H9 (cell line): ENCODE data around the gene PIK3R5. TPM values are rescaled to one million over a fixed set of nuclear protein-coding genes. Genes with fewer than 3 reads are reported as not detected.

Experiments
- DNase-seq: peaks from one replicate; pipeline ENCODE4 v3.0.0-alpha.2; 2017
- H2AFZ ChIP-seq: one replicate; pipeline ENCODE4 v1.6.1; 2013; ENCODE audit warnings: mild to moderate bottlenecking, low read length, control low read depth, moderate library complexity
- H2AK5ac ChIP-seq: 2 replicates; pipeline ENCODE4 v1.6.1; 2013; ENCODE audit warnings: low read length, control low read depth, mixed read lengths; ENCODE audit not compliant: insufficient read length
- H2BK120ac ChIP-seq: one replicate; pipeline ENCODE4 v1.6.1; 2013; ENCODE audit warnings: low read depth, mild to moderate bottlenecking, low read length, control low read depth, inconsistent platforms; ENCODE audit not compliant: poor library complexity, severe bottlenecking
- H2BK12ac ChIP-seq: 2 replicates; pipeline ENCODE4 v1.6.1; 2013; ENCODE audit warnings: low read length, control low read depth, mixed read lengths, low read depth; ENCODE audit not compliant: insufficient read length
- H2BK15ac ChIP-seq: 2 replicates; pipeline ENCODE4 v1.6.1; 2013; ENCODE audit warnings: low read depth, low read length, control low read depth
- H2BK20ac ChIP-seq: one replicate; pipeline ENCODE4 v1.6.1; 2013; ENCODE audit warnings: low read depth, mild to moderate bottlenecking, low read length, control low read depth, inconsistent platforms; ENCODE audit not compliant: poor library complexity, severe bottlenecking
- H2BK5ac ChIP-seq: 2 replicates; pipeline ENCODE4 v1.6.1; 2013; ENCODE audit warnings: low read length, control low read depth, mixed read lengths; ENCODE audit not compliant: insufficient read length
- H3K14ac ChIP-seq: 2 replicates; pipeline ENCODE4 v1.6.1; 2013; ENCODE audit warnings: low read length, control low read depth; ENCODE audit not compliant: insufficient read depth
- H3K18ac ChIP-seq: 2 replicates; pipeline ENCODE4 v1.6.1; 2013; ENCODE audit warnings: low read depth, mild to moderate bottlenecking, mixed read lengths, low read length, control low read depth; ENCODE audit not compliant: insufficient read length
- H3K23ac ChIP-seq: 2 replicates; pipeline ENCODE4 v1.6.1; 2013; ENCODE audit warnings: low read length, control low read depth, mixed read lengths, low read depth; ENCODE audit not compliant: insufficient read length
- H3K23me2 ChIP-seq: 2 replicates; pipeline ENCODE4 v1.6.1; 2013; ENCODE audit warnings: low read depth, mild to moderate bottlenecking, mixed read lengths, low read length, control low read depth; ENCODE audit not compliant: insufficient read length, poor library complexity, severe bottlenecking
- H3K27ac ChIP-seq: 2 replicates; pipeline ENCODE4 v1.5.1; 2013; ENCODE audit warnings: low read length, control low read depth, mixed read lengths, low read depth; ENCODE audit not compliant: insufficient read length
- H3K27me3 ChIP-seq: 2 replicates; pipeline ENCODE4 v1.6.1; 2013; ENCODE audit warnings: low read length, control low read depth, inconsistent platforms; ENCODE audit not compliant: insufficient read depth
- H3K4ac ChIP-seq: 2 replicates; pipeline ENCODE4 v1.6.1; 2013; ENCODE audit warnings: low read depth, mild to moderate bottlenecking, control low read depth, inconsistent platforms, low read length, moderate library complexity
- H3K4me1 ChIP-seq: 2 replicates; pipeline ENCODE4 v1.6.1; 2013; ENCODE audit warnings: low read length, control low read depth, inconsistent platforms; ENCODE audit not compliant: insufficient read depth
- H3K4me2 ChIP-seq: 2 replicates; pipeline ENCODE4 v1.6.1; 2013; ENCODE audit warnings: low read length, control low read depth, mixed read lengths; ENCODE audit not compliant: insufficient read length, insufficient read depth
- H3K56ac ChIP-seq: 2 replicates; pipeline ENCODE4 v1.6.1; 2013; ENCODE audit warnings: low read depth, mild to moderate bottlenecking, mixed read lengths, low read length, control low read depth; ENCODE audit not compliant: insufficient read length
- H3K79me1 ChIP-seq: 2 replicates; pipeline ENCODE4 v1.6.1; 2013; ENCODE audit warnings: low read depth, mild to moderate bottlenecking, moderate library complexity, low read length, control low read depth, inconsistent platforms; ENCODE audit not compliant: insufficient read depth, poor library complexity, severe bottlenecking
- H3K79me2 ChIP-seq: 2 replicates; pipeline ENCODE4 v1.6.1; 2013; ENCODE audit warnings: low read length, control low read depth, inconsistent platforms; ENCODE audit not compliant: insufficient read depth
- H3K9ac ChIP-seq: 2 replicates; pipeline ENCODE4 v1.6.1; 2013; ENCODE audit warnings: low read length, control low read depth, mixed read lengths; ENCODE audit not compliant: insufficient read length; ENCODE audit errors: extremely low read depth
- H3K9me3 ChIP-seq: one replicate; pipeline ENCODE4 v1.6.1; 2013; ENCODE audit warnings: low read depth, low read length, inconsistent platforms; ENCODE audit not compliant: control insufficient read depth
- H3T11ph ChIP-seq: one replicate; pipeline ENCODE4 v1.6.1; 2013; ENCODE audit warnings: mild to moderate bottlenecking, low read length, control low read depth, inconsistent platforms
- H4K20me1 ChIP-seq: one replicate; pipeline ENCODE4 v1.6.1; 2013; ENCODE audit not compliant: control insufficient read depth, insufficient read length, insufficient read depth
- H4K5ac ChIP-seq: 2 replicates; pipeline ENCODE4 v1.6.1; 2013; ENCODE audit warnings: low read depth, mild to moderate bottlenecking, mixed read lengths, low read length, control low read depth; ENCODE audit not compliant: insufficient read length
- H4K8ac ChIP-seq: replicated peaks from 2 replicates; pipeline ENCODE4 v1.6.1; 2013; ENCODE audit warnings: low read length, control low read depth, mixed read lengths, low read depth; ENCODE audit not compliant: insufficient read length
- H4K91ac ChIP-seq: 2 replicates; pipeline ENCODE4 v1.6.1; 2013; ENCODE audit warnings: low read depth, mild to moderate bottlenecking, moderate library complexity, mixed read lengths, low read length, control low read depth; ENCODE audit not compliant: insufficient read length
- H3K27ac Mint-ChIP-seq, 3 experiments: 2 replicates in 2 of 3; 3 replicates in 1 of 3; pipeline ENCODE4 v1.8.0; 2020 to 2021; ENCODE audit warnings: mixed read lengths in 3 of 3, mild to moderate bottlenecking in 1 of 3, moderate library complexity in 1 of 3
- H3K27me3 Mint-ChIP-seq: 2 replicates; pipeline ENCODE4 v1.8.0; 2021; ENCODE audit warnings: low read depth, mild to moderate bottlenecking, moderate library complexity, mixed read lengths
- H3K36me3 Mint-ChIP-seq, 3 experiments: 2 replicates in 2 of 3; 3 replicates in 1 of 3; pipeline ENCODE4 v1.8.0; 2020 to 2021; ENCODE audit warnings: low read depth in 3 of 3, mixed read lengths in 3 of 3; ENCODE audit not compliant: insufficient read depth in 1 of 3
- H3K4me1 Mint-ChIP-seq, 2 experiments: 2 replicates each; pipeline ENCODE4 v1.8.0; 2020; ENCODE audit warnings: mixed read lengths in 2 of 2
- H3K4me3 Mint-ChIP-seq, 2 experiments: 2 replicates in 1 of 2; 3 replicates in 1 of 2; pipeline ENCODE4 v1.8.0; 2020 to 2021; ENCODE audit warnings: mild to moderate bottlenecking in 2 of 2, mixed read lengths in 2 of 2, moderate library complexity in 1 of 2
- H3K9me3 Mint-ChIP-seq, 2 experiments: 2 replicates in 1 of 2; 3 replicates in 1 of 2; pipeline ENCODE4 v1.8.0; 2020; ENCODE audit warnings: mild to moderate bottlenecking in 2 of 2, mixed read lengths in 2 of 2, moderate library complexity in 1 of 2
- WGBS: extraction: QIAGEN DNeasy Blood & Tissue Kit; methylation state at CpG from one replicate; pipeline ENCODE4 v1.1.7; 2013; ENCODE audit warnings: missing lambda C conversion rate, low lambda C conversion rate, mixed read lengths; ENCODE audit not compliant: insufficient read length; ENCODE audit errors: extremely low coverage; 5-methylcytosine and 5-hydroxymethylcytosine counted together
- total RNA-seq: library from RNA; stranded (reverse); gene quantifications from 2 replicates; pipeline ENCODE4 v1.2.1, GENCODE V29; 2021
- TF ChIP-seq, protein P1 (sequence below): fragments of 200-600 bp; sonication (generic); conservative IDR thresholded peaks from 3 replicates; pipeline ENCODE4 v1.8.0; 2021; ENCODE audit warnings: antibody characterized with exemption, mild to moderate bottlenecking

PIK3R5 gene
- total RNA-seq, 1 experiment from 2014 or later, result 1.4 TPM

GRCh38 chr17:8941520-8941919, 24.0 kb downstream of the PIK3R5 start:
- H3K4ac ChIP-seq, result no peak overlapping the region
- H3K23me2 ChIP-seq, result no peaks in the 10 kb centered on the region
- peaks cover 4% of the 10 kb centered on the region for H3K27me3 Mint-ChIP-seq
- H2BK15ac ChIP-seq, result no peak overlapping the region
- H4K8ac ChIP-seq, result no peak overlapping the region
- H3K79me1 ChIP-seq, result no peaks in the 10 kb centered on the region
- H2AFZ ChIP-seq, result no peak overlapping the region
- no peak overlapping the region for H3K56ac ChIP-seq
- DNase-seq, result peak; percentile 30
- H2BK120ac ChIP-seq, result no peak overlapping the region
- H3K27ac ChIP-seq, result no peak overlapping the region
- H3K27me3 ChIP-seq, result no peaks in the 10 kb centered on the region
- 0 out of 7 replicates have a peak overlapping the region, but pooled peaks of 1 of the 3 experiments have one; percentile 15 for H3K27ac Mint-ChIP-seq
- H3K36me3 Mint-ChIP-seq, result 0 out of 7 replicates have a peak, but pooled peaks cover 0 to 4% (median 0%) of the 10 kb centered on the region in 3 experiments
- WGBS, result no CpG with 5 or more reads among the region's 14 CpGs
- TF ChIP-seq, protein P1, sequence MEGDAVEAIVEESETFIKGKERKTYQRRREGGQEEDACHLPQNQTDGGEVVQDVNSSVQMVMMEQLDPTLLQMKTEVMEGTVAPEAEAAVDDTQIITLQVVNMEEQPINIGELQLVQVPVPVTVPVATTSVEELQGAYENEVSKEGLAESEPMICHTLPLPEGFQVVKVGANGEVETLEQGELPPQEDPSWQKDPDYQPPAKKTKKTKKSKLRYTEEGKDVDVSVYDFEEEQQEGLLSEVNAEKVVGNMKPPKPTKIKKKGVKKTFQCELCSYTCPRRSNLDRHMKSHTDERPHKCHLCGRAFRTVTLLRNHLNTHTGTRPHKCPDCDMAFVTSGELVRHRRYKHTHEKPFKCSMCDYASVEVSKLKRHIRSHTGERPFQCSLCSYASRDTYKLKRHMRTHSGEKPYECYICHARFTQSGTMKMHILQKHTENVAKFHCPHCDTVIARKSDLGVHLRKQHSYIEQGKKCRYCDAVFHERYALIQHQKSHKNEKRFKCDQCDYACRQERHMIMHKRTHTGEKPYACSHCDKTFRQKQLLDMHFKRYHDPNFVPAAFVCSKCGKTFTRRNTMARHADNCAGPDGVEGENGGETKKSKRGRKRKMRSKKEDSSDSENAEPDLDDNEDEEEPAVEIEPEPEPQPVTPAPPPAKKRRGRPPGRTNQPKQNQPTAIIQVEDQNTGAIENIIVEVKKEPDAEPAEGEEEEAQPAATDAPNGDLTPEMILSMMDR, result no peak
- no peaks in the 10 kb centered on the region for H3K79me2 ChIP-seq
- H2BK12ac ChIP-seq, result no peak overlapping the region
- no peaks in the 10 kb centered on the region for H4K20me1 ChIP-seq
- no peak overlapping the region for H2BK20ac ChIP-seq
- H4K91ac ChIP-seq, result no peak overlapping the region
- H3K4me2 ChIP-seq, result no peak overlapping the region
- H3K23ac ChIP-seq, result no peak overlapping the region
- H3K4me1 ChIP-seq, result no peaks in the 10 kb centered on the region; the same call in 1 of the 2 replicates
- H3T11ph ChIP-seq, result no peak overlapping the region
- H2AK5ac ChIP-seq, result no peak overlapping the region
- no peaks in the 10 kb centered on the region; a peak in 2 of 5 replicates for H3K9me3 Mint-ChIP-seq
- no peak overlapping the region for H3K9ac ChIP-seq
- H3K4me1 Mint-ChIP-seq, result peaks cover 22% of the 10 kb centered on the region in 2 experiments
- no peak overlapping the region for H4K5ac ChIP-seq
- no peak overlapping the region for H3K18ac ChIP-seq
- H3K4me3 Mint-ChIP-seq, result no peak overlapping the region
- H3K14ac ChIP-seq, result no peak overlapping the region
- no peak overlapping the region for H2BK5ac ChIP-seq
- no peaks in the 10 kb centered on the region for H3K9me3 ChIP-seq
